ENCODE results near the gene LRRTM1.

LRRTM1 gene

DNA sequence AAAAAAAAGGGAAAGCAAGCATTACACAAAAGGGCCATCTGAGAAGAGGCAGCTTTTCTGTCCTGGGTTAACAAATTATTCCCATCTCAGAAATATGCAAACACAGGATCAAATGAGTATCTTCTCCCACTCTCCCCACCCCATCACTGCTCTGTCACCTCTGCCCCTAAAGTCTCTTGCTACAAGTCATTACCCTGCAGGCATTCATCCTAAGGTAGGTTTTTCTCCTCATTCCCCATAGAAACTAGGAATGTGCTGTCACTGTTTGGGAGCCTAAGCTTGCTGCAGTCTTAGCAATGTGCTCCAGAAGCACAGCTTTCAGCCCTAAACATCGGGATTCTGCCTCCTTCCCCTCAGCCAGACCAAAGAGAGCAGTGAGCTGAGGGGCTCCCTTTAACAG is 3.6 kb downstream of the LRRTM1 start:
- no peak for FAIRE-seq
- no peak for DNase-seq (ENCODE audit: insufficient read length)
- TF ChIP-seq TAF1 (IDR thresholded peaks at IDR 0.05; ENCODE audit: borderline replicate concordance, low read depth, low read length) = no peak
- TF ChIP-seq POLR2AphosphoS5 (IDR thresholded peaks at IDR 0.05; ENCODE audit: low read depth, low read length) = no peak
- TF ChIP-seq POLR2A (IDR thresholded peaks at IDR 0.05; ENCODE audit: low read depth, low read length) = no peak

- no peak for FAIRE-seq
- TF ChIP-seq TAF1 (IDR thresholded peaks at IDR 0.05; ENCODE audit: borderline replicate concordance, low read depth, low read length) (no peak), POLR2AphosphoS5 (IDR thresholded peaks at IDR 0.05; ENCODE audit: low read depth, low read length) (no peak), POLR2A (IDR thresholded peaks at IDR 0.05; ENCODE audit: low read depth, low read length) (no peak)
- DNase-seq (ENCODE audit: insufficient read length) = no peak
These were observed 4.2 kb downstream of the LRRTM1 start for GRCh38 chr2:80300346-80300745.

- FAIRE-seq (no peak), DNase-seq (ENCODE audit: insufficient read length) (no peak)
These were observed 4.9 kb downstream of the LRRTM1 start for GRCh38 chr2:80299661-80300060.

DNA sequence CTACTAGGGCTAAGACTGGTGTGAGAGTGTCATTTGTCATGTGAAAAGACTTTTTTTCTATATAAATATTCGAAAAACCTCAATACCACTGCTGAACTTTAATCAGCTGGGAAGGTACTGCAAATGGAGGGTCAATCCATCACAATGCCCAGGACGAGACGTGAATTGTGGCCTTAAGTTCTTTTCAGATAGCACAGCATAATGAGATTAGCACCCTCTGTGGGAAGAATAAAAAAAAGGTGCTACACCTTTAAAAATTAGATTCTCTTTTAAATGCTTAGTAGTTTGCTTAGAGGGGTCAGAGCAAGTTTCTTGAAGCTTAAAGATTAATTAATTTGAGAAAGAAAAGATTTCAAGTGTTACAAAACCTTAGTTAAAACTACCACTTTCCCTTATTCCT is 5.6 kb downstream of the LRRTM1 start:
- FAIRE-seq = no peak
- no peak for TF ChIP-seq POLR2A (IDR thresholded peaks at IDR 0.05; ENCODE audit: low read depth, low read length)
- no peak for TF ChIP-seq TAF1 (IDR thresholded peaks at IDR 0.05; ENCODE audit: borderline replicate concordance, low read depth, low read length)
- TF ChIP-seq POLR2AphosphoS5 (IDR thresholded peaks at IDR 0.05; ENCODE audit: low read depth, low read length) = no peak

More at GRCh38 chr2:80299661-80300060, 4.9 kb downstream of the LRRTM1 start:
- TF ChIP-seq TAF1 (IDR thresholded peaks at IDR 0.05; ENCODE audit: borderline replicate concordance, low read depth, low read length) = no peak
- no peak for TF ChIP-seq POLR2A (IDR thresholded peaks at IDR 0.05; ENCODE audit: low read depth, low read length)
- no peak for TF ChIP-seq POLR2AphosphoS5 (IDR thresholded peaks at IDR 0.05; ENCODE audit: low read depth, low read length)

GRCh38 chr2:80293039-80293438 is 11.5 kb downstream of the LRRTM1 start:
- FAIRE-seq (no peak), DNase-seq (ENCODE audit: insufficient read length) (no peak)
- TF ChIP-seq TAF1 (IDR thresholded peaks at IDR 0.05; ENCODE audit: borderline replicate concordance, low read depth, low read length) = no peak
- no peak for TF ChIP-seq POLR2AphosphoS5 (IDR thresholded peaks at IDR 0.05; ENCODE audit: low read depth, low read length)
- TF ChIP-seq POLR2A (IDR thresholded peaks at IDR 0.05; ENCODE audit: low read depth, low read length) = no peak

More for the DNA sequence above, 5.6 kb downstream of the LRRTM1 start:
- DNase-seq (ENCODE audit: insufficient read length) = no peak

GRCh38 chr2:80292474-80292873 is 12.1 kb downstream of the LRRTM1 start:
- TF ChIP-seq POLR2A (IDR thresholded peaks at IDR 0.05; ENCODE audit: low read depth, low read length) (no peak), POLR2AphosphoS5 (IDR thresholded peaks at IDR 0.05; ENCODE audit: low read depth, low read length) (no peak), TAF1 (IDR thresholded peaks at IDR 0.05; ENCODE audit: borderline replicate concordance, low read depth, low read length) (no peak)
- FAIRE-seq (no peak), DNase-seq (ENCODE audit: insufficient read length) (no peak)

GRCh38 chr2:80291656-80292055 is 12.9 kb downstream of the LRRTM1 start:
- FAIRE-seq = no peak

GRCh38 chr2:80288576-80288975 is 16.0 kb downstream of the LRRTM1 start:
- no peak for FAIRE-seq
- TF ChIP-seq POLR2A (IDR thresholded peaks at IDR 0.05; ENCODE audit: low read depth, low read length) (no peak), POLR2AphosphoS5 (IDR thresholded peaks at IDR 0.05; ENCODE audit: low read depth, low read length) (no peak), TAF1 (IDR thresholded peaks at IDR 0.05; ENCODE audit: borderline replicate concordance, low read depth, low read length) (no peak)
- DNase-seq (ENCODE audit: insufficient read length) = no peak

More at GRCh38 chr2:80291656-80292055, 12.9 kb downstream of the LRRTM1 start:
- no peak for DNase-seq (ENCODE audit: insufficient read length)
- TF ChIP-seq POLR2A (IDR thresholded peaks at IDR 0.05; ENCODE audit: low read depth, low read length) = no peak
- TF ChIP-seq POLR2AphosphoS5 (IDR thresholded peaks at IDR 0.05; ENCODE audit: low read depth, low read length) = no peak
- TF ChIP-seq TAF1 (IDR thresholded peaks at IDR 0.05; ENCODE audit: borderline replicate concordance, low read depth, low read length) = no peak

GRCh38 chr2:80281049-80281448 is 23.5 kb downstream of the LRRTM1 start:
- no peak for TF ChIP-seq POLR2AphosphoS5 (IDR thresholded peaks at IDR 0.05; ENCODE audit: low read depth, low read length)
- TF ChIP-seq TAF1 (IDR thresholded peaks at IDR 0.05; ENCODE audit: borderline replicate concordance, low read depth, low read length) = no peak
- TF ChIP-seq POLR2A (IDR thresholded peaks at IDR 0.05; ENCODE audit: low read depth, low read length) = no peak
- FAIRE-seq (no peak), DNase-seq (ENCODE audit: insufficient read length) (no peak)

GRCh38 chr2:80280598-80280997 is 24.0 kb downstream of the LRRTM1 start:
- no peak for FAIRE-seq

GRCh38 chr2:80269806-80270205 is 34.7 kb downstream of the LRRTM1 start:
- no peak for DNase-seq (ENCODE audit: insufficient read length)
- no peak for TF ChIP-seq POLR2AphosphoS5 (IDR thresholded peaks at IDR 0.05; ENCODE audit: low read depth, low read length)
- no peak for TF ChIP-seq POLR2A (IDR thresholded peaks at IDR 0.05; ENCODE audit: low read depth, low read length)
- TF ChIP-seq TAF1 (IDR thresholded peaks at IDR 0.05; ENCODE audit: borderline replicate concordance, low read depth, low read length) = no peak
- no peak for FAIRE-seq

More at GRCh38 chr2:80280598-80280997, 24.0 kb downstream of the LRRTM1 start:
- no peak for DNase-seq (ENCODE audit: insufficient read length)
- TF ChIP-seq TAF1 (IDR thresholded peaks at IDR 0.05; ENCODE audit: borderline replicate concordance, low read depth, low read length) (no peak), POLR2A (IDR thresholded peaks at IDR 0.05; ENCODE audit: low read depth, low read length) (no peak), POLR2AphosphoS5 (IDR thresholded peaks at IDR 0.05; ENCODE audit: low read depth, low read length) (no peak)

DNA sequence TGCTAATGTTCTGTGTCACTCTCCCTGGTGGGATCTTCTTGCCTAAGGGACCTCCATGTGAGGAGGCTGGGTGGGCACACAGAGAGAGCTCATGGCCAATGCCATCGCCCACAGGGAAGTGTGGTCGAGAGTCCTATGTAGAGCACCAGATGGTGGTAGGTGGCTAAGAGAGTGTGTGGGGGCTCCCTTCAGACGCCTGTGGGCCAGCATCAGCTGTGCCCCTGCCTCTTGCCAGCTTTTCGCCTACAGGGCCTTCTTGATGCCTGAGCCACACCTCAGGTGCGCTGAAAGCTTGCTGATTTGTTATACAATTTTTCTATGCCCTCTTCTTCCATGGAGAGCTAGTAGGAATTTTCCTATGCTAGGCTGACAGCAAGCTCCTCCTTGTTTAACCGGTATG is 38.3 kb downstream of the LRRTM1 start:
- TF ChIP-seq POLR2AphosphoS5 (IDR thresholded peaks at IDR 0.05; ENCODE audit: low read depth, low read length) = no peak
- no peak for TF ChIP-seq TAF1 (IDR thresholded peaks at IDR 0.05; ENCODE audit: borderline replicate concordance, low read depth, low read length)
- TF ChIP-seq POLR2A (IDR thresholded peaks at IDR 0.05; ENCODE audit: low read depth, low read length) = no peak
- FAIRE-seq (no peak), DNase-seq (ENCODE audit: insufficient read length) (no peak)
